ENCODE measurements around the gene LTBP1.

- TF ChIP-seq EP300 (IDR thresholded peaks at IDR 0.05) (no peak), CTCF (IDR thresholded peaks at IDR 0.05) (no peak), POLR2A (IDR thresholded peaks at IDR 0.05) (no peak)
These were observed 134.9 kb downstream of the LTBP1 start for GRCh38 chr2:33081691-33082090.

All from ovary (tissue), 3 donors.